AG10803 (cell line): ENCODE results near the gene CCDC154.
A peak's percentile ranks its signal among the peaks of the same experiment; 100 is the strongest.

ENCODE experiments used
- DNase-seq: peaks from one replicate; pipeline ENCODE4 v3.0.0; 2010; ENCODE audit warnings: low read depth
- H3K4me3 ChIP-seq: 2 replicates; pipeline ENCODE4 v1.5.1; 2011; ENCODE audit warnings: mild to moderate bottlenecking, low read length, control low read depth
- CTCF ChIP-seq: conservative IDR thresholded peaks from 2 replicates; pipeline ENCODE4 v1.5.1; 2011; ENCODE audit warnings: mild to moderate bottlenecking, low read length, control low read depth, inconsistent platforms

The CCDC154 gene

GRCh38 chr16:1412847-1413246, 31.5 kb downstream of the CCDC154 start:
- no peak for DNase-seq
- no peak for TF ChIP-seq CTCF
- H3K4me3 ChIP-seq = no peak overlapping the region

GRCh38 chr16:1408171-1408837, 36.1 kb downstream of the CCDC154 start:
- TF ChIP-seq CTCF = no peak
- H3K4me3 ChIP-seq = peak overlapping the region; percentile 54
- peak; percentile 80 for DNase-seq

- no peak for TF ChIP-seq CTCF
- peak; percentile 80 for DNase-seq
- H3K4me3 ChIP-seq = no peak overlapping the region
Measured at GRCh38 chr16:1407753-1408152, 36.6 kb downstream of the CCDC154 start.

- no peak for TF ChIP-seq CTCF
- DNase-seq = no peak
- H3K4me3 ChIP-seq = no peak overlapping the region
Measured at GRCh38 chr16:1403733-1404132, 40.6 kb downstream of the CCDC154 start.

- TF ChIP-seq CTCF = no peak
- no peak for DNase-seq
- H3K4me3 ChIP-seq = no peak overlapping the region
Measured at GRCh38 chr16:1403036-1403435, 41.3 kb downstream of the CCDC154 start.

GRCh38 chr16:1401758-1402154, 42.6 kb downstream of the CCDC154 start:
- H3K4me3 ChIP-seq = no peak overlapping the region
- TF ChIP-seq CTCF = no peak
- DNase-seq = no peak

- no peak for TF ChIP-seq CTCF
- DNase-seq = no peak
- no peak overlapping the region for H3K4me3 ChIP-seq
Measured at GRCh38 chr16:1401061-1401757, 43.1 kb downstream of the CCDC154 start.
